Memory B cell (primary cell): ENCODE results near the gene ZNF454.

Source experiments
- ATAC-seq: fragments of 150-1000 bp; cut with Tn5 transposase; 2 replicates; pipeline ENCODE4 v1.10.0; 2021; ENCODE audit warnings: low read depth, mild to moderate bottlenecking, moderate library complexity
- DNase-seq, 2 donors: peaks; one replicate each; pipeline ENCODE4 v3.0.0; 2022; ENCODE audit warnings: low spot score in 2 of 2
- H3K27ac Mint-ChIP-seq: one replicate; pipeline ENCODE4 v1.8.0; 2022; ENCODE audit warnings: mild to moderate bottlenecking, moderate library complexity, mixed read lengths
- H3K27me3 Mint-ChIP-seq: one replicate; pipeline ENCODE4 v1.8.0; 2022; ENCODE audit warnings: mixed read lengths
- H3K36me3 Mint-ChIP-seq: one replicate; pipeline ENCODE4 v1.8.0; 2022; ENCODE audit warnings: mild to moderate bottlenecking, mixed read lengths
- H3K4me1 Mint-ChIP-seq: one replicate; pipeline ENCODE4 v1.8.0; 2022; ENCODE audit warnings: mixed read lengths
- H3K4me3 Mint-ChIP-seq: one replicate; pipeline ENCODE4 v1.8.0; 2022; ENCODE audit warnings: mild to moderate bottlenecking, moderate library complexity, mixed read lengths
- H3K9me3 Mint-ChIP-seq: one replicate; pipeline ENCODE4 v1.8.0; 2022; ENCODE audit warnings: mixed read lengths

Gene ZNF454

DNA sequence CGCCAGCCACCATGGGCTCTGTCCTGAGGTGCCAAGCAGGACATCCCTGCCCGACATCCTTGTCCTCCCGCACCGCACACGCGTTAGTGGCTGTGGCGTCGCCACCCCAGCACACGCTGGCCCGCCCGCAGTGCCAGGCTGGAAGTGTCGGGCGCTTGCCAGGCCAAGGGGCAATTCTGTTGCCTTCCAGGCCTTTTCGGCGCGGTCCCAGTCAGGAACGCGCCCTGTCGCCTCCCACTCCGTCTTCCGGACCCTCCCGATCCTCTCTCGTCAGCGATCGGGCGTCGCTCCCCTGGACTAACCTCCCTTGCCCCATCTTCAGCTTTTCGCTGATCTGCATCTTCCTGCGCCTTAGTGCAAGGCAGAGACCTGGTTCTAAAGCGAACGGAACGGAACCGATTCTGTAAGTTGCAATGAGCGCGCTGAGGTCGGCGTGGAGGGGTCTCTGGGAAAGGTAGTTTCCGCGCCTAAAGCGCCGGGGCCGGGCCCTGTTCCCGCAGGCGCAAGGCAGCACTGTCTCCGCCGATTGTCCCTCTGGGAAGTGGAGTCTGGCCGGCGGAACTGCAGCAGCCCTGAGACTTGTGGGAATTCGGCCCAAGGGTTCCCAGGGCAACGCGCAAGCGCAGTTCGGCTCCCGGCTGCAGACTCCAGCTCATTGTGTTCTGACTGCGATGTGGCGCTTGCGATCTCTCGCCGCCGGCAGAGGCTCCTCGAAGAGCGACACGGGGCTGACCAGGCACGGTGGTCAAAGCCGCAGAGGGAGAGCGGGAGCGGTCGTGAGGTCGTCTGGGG lies at the start of gene ZNF454:
ZNF454 (plus strand) TSS at position 630 of the 792 bp plus-strand sequence. CDS start 1,594 bp downstream, outside the sequence.
- Mint-ChIP-seq H3K4me3 (no peak within 1 kb of the TSS), H3K4me1 (no peaks in the 10 kb centered on the region), H3K27ac (no peak within 1 kb of the TSS), H3K9me3 (peaks cover 32% of the 10 kb centered on the region), H3K36me3 (peaks cover 15% of the 10 kb centered on the region), H3K27me3 (peaks cover 9% of the 10 kb centered on the region)
- DNase-seq, result no peak
- ATAC-seq, result no peak

DNA sequence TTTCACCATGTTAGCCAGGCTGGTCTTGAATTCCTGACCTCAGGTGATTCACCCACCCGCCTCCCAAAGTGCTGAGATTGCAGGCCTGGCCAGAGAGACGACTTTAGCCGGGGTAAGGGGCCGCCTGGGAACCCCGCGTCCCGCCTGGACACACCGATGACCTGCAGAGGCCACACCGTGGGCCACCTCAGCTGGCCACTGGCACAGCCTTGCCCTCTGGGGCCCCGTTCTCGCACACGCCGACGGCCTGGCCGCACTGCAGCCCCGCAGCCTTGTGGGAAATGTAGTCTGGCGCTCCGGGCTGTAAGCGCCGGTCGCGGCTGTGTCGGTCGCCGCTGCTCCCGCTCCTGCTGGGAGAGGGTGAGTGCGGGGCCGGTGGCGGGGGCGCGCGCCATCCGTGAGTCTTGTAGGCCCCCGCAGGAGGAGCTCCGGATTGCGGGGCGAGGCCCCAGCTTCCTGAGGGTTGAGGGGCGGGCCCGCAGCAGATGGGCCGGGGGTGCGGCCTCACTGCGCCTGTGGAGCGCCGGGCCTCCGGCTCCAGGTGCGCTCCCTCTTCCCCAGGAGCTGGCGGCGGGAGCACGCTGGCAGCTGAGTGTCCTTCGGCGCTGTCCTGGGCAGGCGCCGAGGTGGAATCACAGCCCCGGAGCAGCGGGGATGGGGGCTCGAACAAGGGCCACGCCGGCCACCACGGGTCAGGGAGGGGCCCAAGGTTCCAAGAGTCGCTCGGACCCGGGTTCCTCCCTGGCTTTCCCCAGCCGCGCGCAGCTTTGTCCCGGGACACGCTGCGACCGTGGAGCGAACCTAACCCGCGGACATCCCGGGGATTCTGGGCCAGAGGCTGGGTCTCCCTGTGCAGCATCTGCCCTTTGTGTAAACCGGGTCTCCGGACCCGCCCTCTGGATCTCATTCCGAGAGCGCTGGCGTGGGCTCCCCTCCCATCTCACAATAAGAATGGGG lies 45.1 kb upstream of the ZNF454 start, which contains the start of gene ZFP2:
ZFP2 (plus strand) TSS at position 299 of the 957 bp plus-strand sequence. CDS start 35,401 bp downstream, outside the sequence.
- Mint-ChIP-seq H3K36me3 (peaks cover 9% of the 10 kb centered on the region), H3K9me3 (peaks cover 6% of the 10 kb centered on the region), H3K27me3 (peaks cover 1% of the 10 kb centered on the region), H3K4me1 (peaks cover 4% of the 10 kb centered on the region), H3K27ac (no peak within 1 kb of the TSS), H3K4me3 (peak within 1 kb of the TSS; percentile 90)
- DNase-seq (peak; percentile 20 to 22), ATAC-seq (peak; percentile 75)

DNA sequence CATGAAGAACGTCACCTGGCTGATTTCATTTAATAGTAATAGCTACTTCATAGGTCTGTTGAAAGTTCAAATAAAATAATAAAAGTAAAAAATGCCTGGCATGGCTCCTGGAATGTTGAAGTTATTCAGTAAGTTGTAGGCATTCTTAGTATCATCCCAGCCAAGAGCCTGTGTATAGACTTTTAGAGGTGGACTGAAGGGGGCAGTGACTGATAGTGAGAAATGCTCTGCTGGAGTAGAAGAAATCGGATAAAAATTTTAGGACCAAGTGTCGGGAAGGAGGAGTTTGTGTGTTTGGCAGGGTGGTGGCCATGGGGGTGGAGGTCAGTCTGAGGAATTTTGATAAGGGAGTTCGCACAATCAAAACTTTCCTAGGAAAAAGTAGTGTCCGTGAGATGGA lies 41.7 kb upstream of the ZNF454 start:
- peaks cover 24% of the 10 kb centered on the region for H3K36me3 Mint-ChIP-seq
- no peak overlapping the region for H3K4me3 Mint-ChIP-seq
- ATAC-seq (no peak), DNase-seq (no peak)
- peaks cover 7% of the 10 kb centered on the region for H3K4me1 Mint-ChIP-seq
- H3K27ac Mint-ChIP-seq, result no peak overlapping the region
- H3K9me3 Mint-ChIP-seq, result peaks cover 7% of the 10 kb centered on the region
- peaks cover 1% of the 10 kb centered on the region for H3K27me3 Mint-ChIP-seq

DNA sequence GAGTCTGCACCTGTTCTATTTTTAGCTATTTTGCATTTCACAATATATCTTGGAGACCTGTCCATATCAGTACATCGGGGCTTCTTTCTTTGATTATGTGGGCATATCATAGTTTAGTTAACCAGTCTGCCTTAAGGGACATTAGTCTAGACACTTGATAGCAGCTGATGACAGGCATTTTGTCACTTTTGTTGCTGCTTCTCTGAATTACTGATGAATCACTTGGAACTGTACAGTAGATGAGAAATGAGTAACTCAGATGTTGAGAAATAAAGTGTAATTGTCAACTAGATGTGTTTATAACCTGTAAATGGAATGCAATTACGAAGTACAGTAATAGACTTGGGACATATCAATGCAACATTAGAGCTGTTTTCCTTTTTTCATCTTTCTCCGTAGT lies 38.1 kb upstream of the ZNF454 start:
- H3K4me1 Mint-ChIP-seq, result peaks cover 5% of the 10 kb centered on the region
- H3K36me3 Mint-ChIP-seq, result peaks cover 29% of the 10 kb centered on the region
- peaks cover 7% of the 10 kb centered on the region for H3K9me3 Mint-ChIP-seq
- H3K4me3 Mint-ChIP-seq, result no peak overlapping the region
- ATAC-seq, result no peak
- no peak for DNase-seq
- H3K27me3 Mint-ChIP-seq, result no peaks in the 10 kb centered on the region
- H3K27ac Mint-ChIP-seq, result no peak overlapping the region

DNA sequence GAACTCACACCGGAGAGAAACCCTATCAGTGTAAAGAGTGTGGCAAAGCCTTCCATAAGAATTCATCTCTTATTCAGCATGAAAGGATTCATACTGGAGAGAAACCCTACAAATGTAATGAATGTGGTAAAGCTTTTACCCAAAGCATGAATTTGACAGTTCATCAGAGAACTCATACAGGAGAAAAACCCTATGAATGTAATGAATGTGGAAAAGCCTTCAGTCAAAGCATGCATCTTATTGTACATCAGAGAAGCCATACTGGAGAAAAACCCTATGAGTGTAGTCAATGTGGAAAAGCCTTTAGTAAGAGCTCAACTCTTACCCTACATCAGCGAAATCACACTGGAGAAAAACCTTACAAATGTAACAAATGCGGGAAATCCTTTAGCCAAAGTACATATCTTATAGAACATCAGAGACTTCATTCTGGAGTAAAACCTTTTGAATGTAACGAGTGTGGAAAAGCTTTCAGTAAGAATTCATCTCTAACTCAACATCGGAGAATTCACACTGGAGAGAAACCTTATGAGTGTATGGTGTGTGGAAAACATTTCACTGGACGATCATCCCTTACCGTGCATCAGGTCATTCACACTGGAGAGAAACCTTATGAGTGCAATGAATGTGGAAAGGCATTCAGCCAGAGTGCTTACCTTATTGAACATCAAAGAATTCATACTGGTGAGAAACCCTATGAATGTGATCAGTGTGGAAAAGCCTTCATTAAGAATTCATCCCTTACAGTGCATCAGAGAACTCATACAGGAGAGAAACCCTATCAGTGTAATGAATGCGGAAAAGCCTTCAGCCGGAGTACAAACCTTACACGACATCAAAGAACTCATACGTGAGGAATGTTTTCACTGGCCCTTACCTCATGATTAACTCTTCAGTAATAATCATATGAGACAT lies 8.9 kb upstream of the ZNF454 start:
- H3K4me3 Mint-ChIP-seq, result no peak overlapping the region
- ATAC-seq, result no peak
- H3K27me3 Mint-ChIP-seq, result no peaks in the 10 kb centered on the region
- DNase-seq, result no peak
- H3K4me1 Mint-ChIP-seq, result no peaks in the 10 kb centered on the region
- peaks cover 33% of the 10 kb centered on the region for H3K9me3 Mint-ChIP-seq
- H3K27ac Mint-ChIP-seq, result no peak overlapping the region
- H3K36me3 Mint-ChIP-seq, result peaks cover 42% of the 10 kb centered on the region

DNA sequence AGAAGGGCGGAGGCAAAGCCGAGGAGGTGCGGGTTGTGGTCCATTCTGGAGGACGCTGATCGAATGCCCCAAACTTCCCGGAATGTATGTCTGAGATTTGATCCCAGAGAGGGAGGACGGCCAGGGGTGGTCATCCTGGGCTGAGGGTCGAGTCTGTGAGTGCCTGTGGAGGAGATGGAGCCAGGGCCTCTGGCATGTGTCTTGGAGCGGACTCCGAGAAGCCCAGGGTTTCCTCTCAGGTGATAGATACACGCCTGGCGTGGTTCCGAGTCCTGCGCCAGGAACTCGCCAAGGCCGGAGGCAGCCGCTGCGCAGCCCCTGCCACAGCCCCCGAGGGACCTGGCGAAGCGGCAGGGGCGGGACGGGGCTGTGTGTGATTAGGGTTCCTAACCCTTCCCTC lies 363 bp downstream of the ZNF454 start:
- H3K9me3 Mint-ChIP-seq, result peaks cover 28% of the 10 kb centered on the region
- no peak overlapping the region for H3K4me3 Mint-ChIP-seq

DNA sequence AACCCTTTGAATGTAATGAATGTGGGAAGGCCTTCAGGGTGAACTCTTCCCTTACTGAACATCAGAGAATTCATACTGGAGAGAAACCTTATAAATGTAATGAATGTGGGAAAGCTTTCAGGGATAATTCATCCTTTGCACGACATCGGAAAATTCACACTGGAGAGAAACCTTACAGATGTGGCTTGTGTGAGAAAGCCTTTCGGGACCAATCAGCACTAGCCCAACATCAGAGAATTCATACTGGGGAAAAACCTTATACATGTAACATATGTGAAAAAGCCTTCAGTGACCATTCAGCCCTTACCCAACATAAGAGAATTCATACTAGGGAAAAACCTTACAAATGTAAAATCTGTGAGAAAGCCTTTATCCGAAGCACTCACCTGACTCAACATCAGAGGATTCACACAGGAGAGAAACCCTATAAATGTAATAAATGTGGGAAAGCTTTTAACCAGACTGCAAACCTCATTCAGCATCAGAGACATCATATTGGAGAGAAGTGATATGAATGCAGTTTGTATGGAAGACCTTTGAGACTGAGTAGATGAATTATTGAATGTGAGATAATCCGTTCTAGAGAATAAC lies 24.6 kb downstream of the ZNF454 start:
- DNase-seq (no peak), ATAC-seq (no peak)
- Mint-ChIP-seq H3K27ac (no peak overlapping the region), H3K27me3 (no peaks in the 10 kb centered on the region), H3K4me1 (no peaks in the 10 kb centered on the region), H3K4me3 (no peak overlapping the region), H3K9me3 (peaks cover 45% of the 10 kb centered on the region), H3K36me3 (peaks cover 16% of the 10 kb centered on the region)

More for the DNA sequence above, 363 bp downstream of the ZNF454 start:
- ATAC-seq, result no peak
- no peak overlapping the region for H3K27ac Mint-ChIP-seq
- no peaks in the 10 kb centered on the region for H3K4me1 Mint-ChIP-seq
- DNase-seq, result no peak
- H3K36me3 Mint-ChIP-seq, result peaks cover 11% of the 10 kb centered on the region
- peaks cover 9% of the 10 kb centered on the region for H3K27me3 Mint-ChIP-seq

DNA sequence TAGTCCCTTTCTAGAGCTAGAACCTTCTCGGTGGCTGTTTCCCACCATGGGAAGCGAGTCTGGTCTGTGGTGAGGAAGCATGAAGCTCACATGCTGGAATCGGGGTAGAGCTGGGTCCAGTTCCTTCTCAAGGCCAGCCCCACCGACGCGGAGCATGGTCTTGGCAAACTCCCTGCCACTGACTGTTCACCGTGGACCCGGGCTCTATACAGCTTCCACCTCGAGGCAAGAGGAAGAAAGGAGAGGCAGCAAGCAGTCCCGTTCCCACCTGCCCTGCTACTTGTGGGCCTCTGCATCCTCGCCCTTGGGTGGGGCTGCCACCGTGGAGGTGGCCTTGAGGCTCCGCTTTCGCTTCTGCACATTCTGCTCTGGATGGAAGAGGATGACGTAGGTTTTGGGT lies 40.4 kb downstream of the ZNF454 start:
- Mint-ChIP-seq H3K4me1 (no peaks in the 10 kb centered on the region), H3K27me3 (peaks cover 3% of the 10 kb centered on the region), H3K36me3 (peaks cover 4% of the 10 kb centered on the region), H3K4me3 (no peak overlapping the region), H3K27ac (no peak overlapping the region), H3K9me3 (peaks cover 15% of the 10 kb centered on the region)
- ATAC-seq (no peak), DNase-seq (no peak)

DNA sequence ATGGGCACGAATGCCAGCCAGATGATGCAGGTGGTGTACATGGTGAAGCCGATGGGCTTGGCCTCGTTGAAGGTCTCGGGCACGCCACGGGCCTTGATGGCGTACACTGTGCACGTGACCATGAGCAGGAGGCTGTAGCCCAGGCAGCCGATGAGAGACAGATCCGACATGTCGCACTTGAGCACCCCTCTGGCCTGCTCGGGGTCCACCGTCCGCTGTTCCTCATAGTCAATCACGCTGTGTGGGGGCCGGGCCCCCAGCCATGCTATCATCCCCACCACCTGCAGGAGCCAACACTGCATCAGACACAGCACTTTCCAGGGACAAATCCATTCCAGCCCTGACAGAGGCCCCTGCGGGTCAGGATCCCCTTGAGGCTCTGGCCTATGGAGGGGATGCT lies 41.9 kb downstream of the ZNF454 start:
- no peak for DNase-seq
- no peaks in the 10 kb centered on the region for H3K4me1 Mint-ChIP-seq
- no peak overlapping the region for H3K27ac Mint-ChIP-seq
- peaks cover 3% of the 10 kb centered on the region for H3K27me3 Mint-ChIP-seq
- no peak overlapping the region for H3K4me3 Mint-ChIP-seq
- no peak for ATAC-seq
- peaks cover 2% of the 10 kb centered on the region for H3K36me3 Mint-ChIP-seq
- peaks cover 13% of the 10 kb centered on the region for H3K9me3 Mint-ChIP-seq

DNA sequence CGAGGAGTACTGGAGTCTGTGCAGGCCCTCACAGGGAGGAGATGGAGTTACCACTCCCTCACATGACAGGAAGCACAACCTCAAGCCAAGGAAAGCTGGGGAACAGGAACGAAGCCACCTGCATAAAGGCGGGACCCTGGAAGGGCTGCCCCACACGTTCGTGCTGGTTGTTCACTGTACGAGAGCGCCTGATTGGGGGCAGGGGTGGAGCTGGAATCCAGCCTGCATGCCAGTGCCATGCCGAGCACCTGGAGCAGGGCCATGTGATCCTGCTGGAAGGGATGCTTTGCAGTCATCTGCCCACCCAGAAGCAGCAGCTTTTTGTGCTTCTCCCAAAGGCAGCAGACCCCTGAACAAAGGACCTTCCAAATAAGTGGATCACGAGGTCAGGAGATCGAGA lies 42.7 kb downstream of the ZNF454 start:
- no peaks in the 10 kb centered on the region for H3K36me3 Mint-ChIP-seq
- H3K4me3 Mint-ChIP-seq, result no peak overlapping the region
- DNase-seq (no peak), ATAC-seq (no peak)
- H3K27ac Mint-ChIP-seq, result no peak overlapping the region
- H3K4me1 Mint-ChIP-seq, result no peaks in the 10 kb centered on the region
- peaks cover 12% of the 10 kb centered on the region for H3K9me3 Mint-ChIP-seq
- H3K27me3 Mint-ChIP-seq, result peaks cover under 1% of the 10 kb centered on the region

DNA sequence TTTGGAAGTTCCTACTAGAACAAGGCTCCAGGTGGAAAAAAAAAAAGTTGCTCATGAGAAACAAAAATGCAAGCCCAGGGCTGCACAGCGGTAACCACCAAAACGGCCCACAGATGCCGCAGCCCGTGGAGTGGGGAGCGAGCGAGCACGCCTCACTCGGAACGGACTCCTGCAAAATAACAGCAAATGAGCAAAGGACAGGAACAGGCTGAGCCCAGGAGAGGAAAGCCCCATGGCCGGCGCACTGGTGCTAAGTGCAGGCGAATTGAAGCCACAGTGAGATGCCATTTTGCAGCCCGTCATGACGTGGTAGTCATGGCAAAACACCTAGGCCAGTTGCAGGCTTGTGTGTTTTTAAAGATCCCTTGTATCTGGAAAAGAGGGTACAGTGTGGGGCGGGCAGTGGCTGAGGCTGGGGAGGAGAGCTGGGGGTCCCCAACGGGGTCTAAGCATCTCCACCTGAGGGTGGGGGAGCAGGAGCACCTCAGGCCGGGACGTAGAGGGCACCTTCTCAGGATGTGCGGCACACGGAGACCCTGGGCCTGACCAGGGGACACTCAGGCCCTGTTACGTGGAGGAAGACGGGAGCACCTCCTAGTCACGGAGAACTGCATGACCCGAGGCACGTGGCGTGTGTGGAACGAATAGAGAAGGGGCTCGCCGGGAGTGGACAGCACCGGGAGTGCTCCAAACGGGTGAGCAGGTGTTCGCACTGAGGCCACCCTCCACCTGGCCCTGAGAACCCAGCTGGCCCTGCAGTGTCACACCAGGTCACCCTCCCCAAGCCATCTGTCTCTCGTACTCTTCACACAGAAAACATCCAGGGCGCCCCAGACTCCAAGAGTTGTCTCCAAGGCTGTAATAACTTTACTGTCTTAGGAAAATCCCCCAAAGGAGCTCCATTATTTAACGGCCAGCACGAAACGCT lies 43.4 kb downstream of the ZNF454 start:
- Mint-ChIP-seq H3K27me3 (no peaks in the 10 kb centered on the region), H3K36me3 (no peaks in the 10 kb centered on the region), H3K4me1 (no peaks in the 10 kb centered on the region), H3K9me3 (peaks cover 15% of the 10 kb centered on the region), H3K27ac (no peak overlapping the region), H3K4me3 (no peak overlapping the region)
- ATAC-seq (no peak), DNase-seq (no peak)

DNA sequence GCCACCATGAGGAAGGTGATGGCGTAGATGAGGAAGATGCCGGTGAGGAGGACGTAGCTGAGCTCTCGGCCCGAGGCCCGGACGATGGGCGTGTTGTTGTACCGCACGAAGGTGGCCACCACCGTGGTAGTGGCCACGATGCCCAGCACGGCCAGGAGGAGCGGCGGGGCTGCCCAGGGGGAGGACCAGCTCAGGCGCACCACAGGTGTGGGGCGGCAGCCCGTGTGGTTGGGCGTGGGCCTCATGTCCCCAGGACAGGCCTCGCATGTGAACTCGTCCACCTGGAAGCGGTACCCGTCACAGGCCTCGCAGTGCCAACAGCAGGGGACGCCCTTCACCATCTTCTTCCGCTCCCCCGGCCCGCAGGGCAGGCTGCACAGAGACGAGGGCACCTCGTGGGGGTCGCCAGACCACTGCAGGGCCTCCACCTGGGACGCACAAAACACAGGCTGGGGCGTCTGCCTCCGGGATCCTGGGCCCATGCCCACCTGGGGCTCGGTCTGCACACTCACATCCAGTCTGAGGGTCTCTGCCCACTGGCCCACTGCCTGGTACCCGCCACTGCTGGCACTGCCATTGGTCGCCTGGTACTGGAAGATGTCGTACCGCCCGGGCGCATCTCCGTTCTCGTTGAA lies 45.4 kb downstream of the ZNF454 start:
- no peak overlapping the region for H3K4me3 Mint-ChIP-seq
- no peak for ATAC-seq
- no peaks in the 10 kb centered on the region for H3K4me1 Mint-ChIP-seq

More for the DNA sequence above, 45.4 kb downstream of the ZNF454 start:
- no peak for DNase-seq
- Mint-ChIP-seq H3K9me3 (peaks cover 14% of the 10 kb centered on the region), H3K27me3 (no peaks in the 10 kb centered on the region), H3K27ac (no peak overlapping the region), H3K36me3 (no peaks in the 10 kb centered on the region)
